Liver (tissue), 9 donors: ENCODE results near the gene THEMIS. TPM values are rescaled to one million over a fixed set of nuclear protein-coding genes. Genes with fewer than 3 reads are reported as not detected.

Source experiments
- DNase-seq: peaks from one replicate; pipeline ENCODE4 v3.0.0-alpha.2; 2017; ENCODE audit warnings: low spot score
- H3K27ac ChIP-seq, 2 donors: one replicate each; pipeline ENCODE4 v1.7.0; 2013; ENCODE audit warnings: inconsistent platforms in 2 of 2, low read length in 2 of 2, control low read depth in 1 of 2, low read depth in 1 of 2, mild to moderate bottlenecking in 1 of 2
- H3K27me3 ChIP-seq, 4 donors: one replicate each; pipeline versions ENCODE4 v1.6.1 to v1.7.0; 2013; ENCODE audit warnings: low read length in 3 of 4, inconsistent platforms in 1 of 4, mild to moderate bottlenecking in 1 of 4, moderate library complexity in 1 of 4; ENCODE audit not compliant: control insufficient read depth in 4 of 4, insufficient read depth in 4 of 4
- H3K36me3 ChIP-seq, 4 donors: one replicate each; pipeline versions ENCODE4 v1.6.1 to v1.7.0; 2013; ENCODE audit warnings: low read length in 3 of 4, mild to moderate bottlenecking in 3 of 4, low read depth in 1 of 4, moderate library complexity in 1 of 4; ENCODE audit not compliant: control insufficient read depth in 4 of 4, insufficient read depth in 3 of 4
- H3K4me1 ChIP-seq, 4 donors: one replicate each; pipeline versions ENCODE4 v1.6.1 to v1.7.0; 2013; ENCODE audit warnings: low read length in 3 of 4, mild to moderate bottlenecking in 3 of 4, moderate library complexity in 1 of 4; ENCODE audit not compliant: control insufficient read depth in 4 of 4, insufficient read depth in 4 of 4
- H3K4me3 ChIP-seq, 3 donors: one replicate each; pipeline versions ENCODE4 v1.6.1 to v1.7.0; 2013; ENCODE audit warnings: low read length in 3 of 3, control low read depth in 1 of 3, low read depth in 1 of 3, mild to moderate bottlenecking in 1 of 3
- H3K9ac ChIP-seq, 2 donors: one replicate each; pipeline ENCODE4 v1.7.0; 2013; ENCODE audit warnings: low read length in 2 of 2, mild to moderate bottlenecking in 2 of 2, moderate library complexity in 2 of 2, control low read depth in 1 of 2, low read depth in 1 of 2
- H3K9me3 ChIP-seq, 4 donors: one replicate each; pipeline versions ENCODE4 v1.6.1 to v1.7.0; 2013; ENCODE audit warnings: low read length in 3 of 4; ENCODE audit not compliant: control insufficient read depth in 4 of 4
- ATF3 ChIP-seq: IDR thresholded peaks from 2 replicates; pipeline ENCODE4 v1.6.1; 2016; ENCODE audit warnings: antibody characterized with exemption
- CTCF ChIP-seq: fragments of 150-350 bp; IDR thresholded peaks from 2 replicates; pipeline ENCODE4 v1.5.1; 2017; ENCODE audit warnings: improper control_type of control experiment, low read depth, low read length; ENCODE audit not compliant: missing input control
- EGR1 ChIP-seq, 2 donors: IDR thresholded peaks; 2 replicates each; pipeline ENCODE4 v1.6.1; 2016 to 2018; ENCODE audit warnings: antibody characterized with exemption in 2 of 2, low read depth in 2 of 2
- FOXA1 ChIP-seq: IDR thresholded peaks from 2 replicates; pipeline ENCODE4 v1.6.1; 2016; ENCODE audit warnings: antibody characterized with exemption
- FOXA2 ChIP-seq: IDR thresholded peaks from 2 replicates; pipeline ENCODE4 v1.6.1; 2016; ENCODE audit warnings: antibody characterized with exemption
- GABPA ChIP-seq, 2 donors: IDR thresholded peaks in 1 of 2; conservative IDR thresholded peaks in 1 of 2; 2 replicates each; pipeline ENCODE4 v1.6.1; 2016; ENCODE audit warnings: antibody characterized with exemption in 2 of 2, mild to moderate bottlenecking in 1 of 2, moderate library complexity in 1 of 2
- HNF4A ChIP-seq, 2 donors: conservative IDR thresholded peaks; 2 replicates each; pipeline ENCODE4 v1.6.1; 2016; ENCODE audit warnings: antibody characterized with exemption in 2 of 2, mild to moderate bottlenecking in 2 of 2
- HNF4G ChIP-seq: IDR thresholded peaks from 2 replicates; pipeline ENCODE4 v1.6.1; 2016; ENCODE audit warnings: antibody characterized with exemption
- JUND ChIP-seq, 2 donors: IDR thresholded peaks; 2 replicates each; pipeline ENCODE4 v1.6.1; 2016; ENCODE audit warnings: antibody characterized with exemption in 2 of 2
- MAX ChIP-seq: IDR thresholded peaks from 2 replicates; pipeline ENCODE4 v1.6.1; 2016; ENCODE audit warnings: antibody characterized with exemption
- NR2F2 ChIP-seq: IDR thresholded peaks from 2 replicates; pipeline ENCODE4 v1.6.1; 2016; ENCODE audit warnings: antibody characterized with exemption
- REST ChIP-seq: IDR thresholded peaks from 2 replicates; pipeline ENCODE4 v1.6.1; 2016; ENCODE audit warnings: antibody characterized with exemption, mild to moderate bottlenecking
- RXRA ChIP-seq, 2 donors: IDR thresholded peaks; 2 replicates each; pipeline ENCODE4 v1.6.1; 2017 to 2018; ENCODE audit warnings: antibody characterized with exemption in 2 of 2, mild to moderate bottlenecking in 1 of 2
- SP1 ChIP-seq: IDR thresholded peaks from 2 replicates; pipeline ENCODE4 v1.6.1; 2018; ENCODE audit warnings: antibody characterized with exemption, mild to moderate bottlenecking
- TAF1 ChIP-seq: conservative IDR thresholded peaks from 2 replicates; pipeline ENCODE4 v1.6.1; 2016; ENCODE audit warnings: antibody characterized with exemption, mild to moderate bottlenecking
- YY1 ChIP-seq: IDR thresholded peaks from 2 replicates; pipeline ENCODE4 v1.6.1; 2016; ENCODE audit warnings: antibody characterized with exemption, mild to moderate bottlenecking
- ZBTB33 ChIP-seq: IDR thresholded peaks from 2 replicates; pipeline ENCODE4 v1.6.1; 2016; ENCODE audit warnings: antibody characterized with exemption
- WGBS: extraction: QIAGEN DNeasy Blood & Tissue Kit; methylation state at CpG from one replicate; pipeline ENCODE4 v1.1.7; 2013; 5-methylcytosine and 5-hydroxymethylcytosine counted together
- polyA plus RNA-seq, 2 donors: library from polyadenylated mRNA; stranded (reverse) in 1 of 2; unstranded in 1 of 2; fragments of 200-250 nt in 1 of 2; fragments of >200 nt in 1 of 2; fragmentation: Nextera tagmentation in 1 of 2; extraction: Ambion mirVana in 1 of 2; gene quantifications; one replicate each; pipeline versions ENCODE4 v1.2.1 to v1.2.3, GENCODE V29; 2013 to 2015
- total RNA-seq, 2 donors: library from RNA; depleted of rRNA; stranded (reverse); fragments of >200 nt; gene quantifications; one replicate each; pipeline ENCODE4 v1.2.3, GENCODE V29; 2014
- donor health status: healthy.
- donor health status: healthy.
- donor health status: healthy.
- donor health status: healthy.
- donor health status: healthy.

Gene THEMIS
- total and polyA plus RNA-seq, 4 donors = 0.05 to 0.59 (median 0.21) TPM

GRCh38 chr6:127858727-127859391, 42.0 kb downstream of the THEMIS start (continued):
- no peak for TF ChIP-seq ZBTB33
- TF ChIP-seq HNF4A (conservative IDR thresholded peaks at IDR 0.05) = no peak
- TF ChIP-seq SP1 = no peak
- no peak for TF ChIP-seq YY1
- no peak for TF ChIP-seq FOXA1

GRCh38 chr6:127857051-127857637, 43.7 kb downstream of the THEMIS start:
- TF ChIP-seq EGR1 (IDR thresholded peaks at IDR 0.05; ENCODE audit: low read depth in 2 of 2) = no peak
- TF ChIP-seq HNF4A (conservative IDR thresholded peaks at IDR 0.05) = no peak
- TF ChIP-seq ATF3 = no peak
- no peak for TF ChIP-seq RXRA (IDR thresholded peaks at IDR 0.05)
- no peak for TF ChIP-seq GABPA (IDR thresholded peaks at IDR 0.05 in 1 of 2, conservative IDR thresholded peaks at IDR 0.05 in 1 of 2)
- no peak for TF ChIP-seq YY1
- no peak for TF ChIP-seq FOXA1
- no peak for TF ChIP-seq FOXA2
- no peak for TF ChIP-seq JUND (IDR thresholded peaks at IDR 0.05)
- TF ChIP-seq NR2F2 = no peak
- no peak for TF ChIP-seq MAX
- TF ChIP-seq HNF4G = no peak
- no peak for TF ChIP-seq TAF1
- TF ChIP-seq REST = no peak
- TF ChIP-seq CTCF = no peak
- TF ChIP-seq ZBTB33 = no peak
- H3K27ac ChIP-seq = no peak overlapping the region
- H3K4me1 ChIP-seq = no peaks in the 10 kb centered on the region
- 76% methylated on average over 1 of the region's 1 CpG for WGBS
- no peak overlapping the region for H3K9ac ChIP-seq
- DNase-seq = no peak
- no peak overlapping the region for H3K4me3 ChIP-seq
- no peaks in the 10 kb centered on the region for H3K27me3 ChIP-seq
- H3K9me3 ChIP-seq = no peaks in the 10 kb centered on the region
- no peaks in the 10 kb centered on the region for H3K36me3 ChIP-seq
